ENCODE results near the gene AIG1. TPM values are rescaled to one million over a fixed set of nuclear protein-coding genes. Genes with fewer than 3 reads are reported as not detected.

AIG1 gene
- total RNA-seq, 1 donor from 2014 or later: 17.5 TPM

- H3K36me3 Mint-ChIP-seq (ENCODE audit: low read depth, unreplicated experiment): peaks cover 4% of the 10 kb centered on the region
- TF ChIP-seq CTCF (IDR thresholded peaks at IDR 0.05; ENCODE audit: unreplicated experiment): no peak
- no peak for DNase-seq (ENCODE audit: low spot score)
- H3K27me3 Mint-ChIP-seq (ENCODE audit: unreplicated experiment): no peaks in the 10 kb centered on the region
- H3K9me3 Mint-ChIP-seq (ENCODE audit: unreplicated experiment): peaks cover 4% of the 10 kb centered on the region
- no peak overlapping the region for H3K27ac Mint-ChIP-seq (ENCODE audit: unreplicated experiment)
- H3K4me3 Mint-ChIP-seq (ENCODE audit: unreplicated experiment): no peak overlapping the region
- H3K4me1 Mint-ChIP-seq (ENCODE audit: unreplicated experiment): no peaks in the 10 kb centered on the region
These were observed 65.3 kb downstream of the AIG1 start for GRCh38 chr6:143125864-143126573.

DNA sequence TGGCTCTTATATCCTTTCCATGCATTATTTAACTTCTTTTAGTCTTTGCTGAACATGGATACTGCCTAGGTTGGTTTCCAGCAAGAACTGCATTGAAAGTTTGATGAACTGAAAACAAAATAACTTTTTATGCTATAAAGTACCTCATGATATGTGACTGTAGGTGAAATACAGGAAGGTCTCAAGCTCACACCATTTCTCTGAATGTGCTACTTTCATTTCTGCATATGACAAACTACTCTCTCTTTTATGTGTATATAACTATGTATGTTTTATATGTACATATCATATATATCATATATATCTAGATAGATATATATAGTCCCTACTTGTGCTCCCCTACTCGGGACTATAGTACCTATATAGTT, 65.9 kb downstream of the AIG1 start:
- no peak for DNase-seq (ENCODE audit: low spot score)
- no peak for TF ChIP-seq CTCF (IDR thresholded peaks at IDR 0.05; ENCODE audit: unreplicated experiment)
- Mint-ChIP-seq H3K27ac (ENCODE audit: unreplicated experiment) (no peak overlapping the region), H3K4me3 (ENCODE audit: unreplicated experiment) (no peak overlapping the region), H3K9me3 (ENCODE audit: unreplicated experiment) (peaks cover 7% of the 10 kb centered on the region), H3K4me1 (ENCODE audit: unreplicated experiment) (no peaks in the 10 kb centered on the region), H3K36me3 (ENCODE audit: low read depth, unreplicated experiment) (peaks cover 9% of the 10 kb centered on the region), H3K27me3 (ENCODE audit: unreplicated experiment) (no peaks in the 10 kb centered on the region)

DNA sequence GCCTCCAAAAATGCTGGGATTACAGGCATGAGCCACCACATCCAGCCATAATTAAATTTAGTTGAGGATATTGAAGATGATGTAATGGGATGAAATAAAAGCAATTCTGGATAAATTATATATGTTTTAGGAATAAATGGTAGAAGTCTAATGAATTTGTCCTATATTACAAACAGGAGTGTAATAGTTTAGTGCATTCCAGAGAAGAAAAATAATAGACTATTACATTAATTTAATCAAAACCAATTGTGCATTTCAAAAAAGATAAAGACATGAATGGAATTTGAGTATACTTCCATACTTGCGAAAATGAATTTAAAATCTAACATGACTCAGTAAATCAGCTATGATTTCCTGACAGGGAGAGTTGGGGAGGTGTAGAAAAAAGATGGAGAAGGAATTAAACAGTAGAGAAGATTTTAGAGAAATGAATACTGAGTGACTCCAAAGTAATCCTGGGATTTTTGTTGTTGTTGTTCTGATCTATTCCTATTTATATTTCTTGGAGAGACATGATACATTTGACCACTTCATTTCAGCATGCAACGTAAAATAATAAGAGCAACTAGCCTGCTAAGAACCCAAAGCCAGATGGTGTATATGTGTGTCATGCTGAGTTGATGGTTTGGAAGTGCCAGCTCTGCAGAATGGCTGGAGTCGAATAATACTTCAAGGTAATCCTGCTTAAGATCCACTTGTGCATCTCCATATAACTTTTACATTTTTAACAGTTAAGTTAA, 67.4 kb downstream of the AIG1 start:
- H3K9me3 Mint-ChIP-seq (ENCODE audit: unreplicated experiment): peaks cover 7% of the 10 kb centered on the region
- H3K4me3 Mint-ChIP-seq (ENCODE audit: unreplicated experiment): no peak overlapping the region
- no peaks in the 10 kb centered on the region for H3K4me1 Mint-ChIP-seq (ENCODE audit: unreplicated experiment)
- no peaks in the 10 kb centered on the region for H3K27me3 Mint-ChIP-seq (ENCODE audit: unreplicated experiment)
- TF ChIP-seq CTCF (IDR thresholded peaks at IDR 0.05; ENCODE audit: unreplicated experiment): no peak
- no peak for DNase-seq (ENCODE audit: low spot score)
- peaks cover 9% of the 10 kb centered on the region for H3K36me3 Mint-ChIP-seq (ENCODE audit: low read depth, unreplicated experiment)
- H3K27ac Mint-ChIP-seq (ENCODE audit: unreplicated experiment): no peak overlapping the region

- Mint-ChIP-seq H3K27me3 (ENCODE audit: unreplicated experiment) (no peaks in the 10 kb centered on the region), H3K27ac (ENCODE audit: unreplicated experiment) (no peak overlapping the region), H3K9me3 (ENCODE audit: unreplicated experiment) (peaks cover 7% of the 10 kb centered on the region), H3K36me3 (ENCODE audit: low read depth, unreplicated experiment) (peaks cover 9% of the 10 kb centered on the region), H3K4me3 (ENCODE audit: unreplicated experiment) (no peak overlapping the region), H3K4me1 (ENCODE audit: unreplicated experiment) (no peaks in the 10 kb centered on the region)
- no peak for DNase-seq (ENCODE audit: low spot score)
- no peak for TF ChIP-seq CTCF (IDR thresholded peaks at IDR 0.05; ENCODE audit: unreplicated experiment)
These were observed 68.0 kb downstream of the AIG1 start for GRCh38 chr6:143128681-143129015.

- Mint-ChIP-seq H3K4me1 (ENCODE audit: unreplicated experiment) (no peaks in the 10 kb centered on the region), H3K36me3 (ENCODE audit: low read depth, unreplicated experiment) (peaks cover 9% of the 10 kb centered on the region), H3K27me3 (ENCODE audit: unreplicated experiment) (no peaks in the 10 kb centered on the region), H3K27ac (ENCODE audit: unreplicated experiment) (no peak overlapping the region), H3K4me3 (ENCODE audit: unreplicated experiment) (no peak overlapping the region), H3K9me3 (ENCODE audit: unreplicated experiment) (peaks cover 7% of the 10 kb centered on the region)
- no peak for DNase-seq (ENCODE audit: low spot score)
- no peak for TF ChIP-seq CTCF (IDR thresholded peaks at IDR 0.05; ENCODE audit: unreplicated experiment)
These were observed 70.2 kb downstream of the AIG1 start for GRCh38 chr6:143130928-143131327.

Data from endothelial cell (in vitro differentiated cells).